H9 (cell line): ENCODE results near the gene TBX5. TPM values are rescaled to one million over a fixed set of nuclear protein-coding genes. Genes with fewer than 3 reads are reported as not detected.

Source experiments
- DNase-seq: peaks from one replicate; pipeline ENCODE4 v3.0.0-alpha.2; 2017
- H2AFZ ChIP-seq: one replicate; pipeline ENCODE4 v1.6.1; 2013; ENCODE audit warnings: mild to moderate bottlenecking, low read length, control low read depth, moderate library complexity
- H2AK5ac ChIP-seq: 2 replicates; pipeline ENCODE4 v1.6.1; 2013; ENCODE audit warnings: low read length, control low read depth, mixed read lengths; ENCODE audit not compliant: insufficient read length
- H2BK120ac ChIP-seq: one replicate; pipeline ENCODE4 v1.6.1; 2013; ENCODE audit warnings: low read depth, mild to moderate bottlenecking, low read length, control low read depth, inconsistent platforms; ENCODE audit not compliant: poor library complexity, severe bottlenecking
- H2BK12ac ChIP-seq: 2 replicates; pipeline ENCODE4 v1.6.1; 2013; ENCODE audit warnings: low read length, control low read depth, mixed read lengths, low read depth; ENCODE audit not compliant: insufficient read length
- H2BK15ac ChIP-seq: 2 replicates; pipeline ENCODE4 v1.6.1; 2013; ENCODE audit warnings: low read depth, low read length, control low read depth
- H2BK20ac ChIP-seq: one replicate; pipeline ENCODE4 v1.6.1; 2013; ENCODE audit warnings: low read depth, mild to moderate bottlenecking, low read length, control low read depth, inconsistent platforms; ENCODE audit not compliant: poor library complexity, severe bottlenecking
- H2BK5ac ChIP-seq: 2 replicates; pipeline ENCODE4 v1.6.1; 2013; ENCODE audit warnings: low read length, control low read depth, mixed read lengths; ENCODE audit not compliant: insufficient read length
- H3K14ac ChIP-seq: 2 replicates; pipeline ENCODE4 v1.6.1; 2013; ENCODE audit warnings: low read length, control low read depth; ENCODE audit not compliant: insufficient read depth
- H3K18ac ChIP-seq: 2 replicates; pipeline ENCODE4 v1.6.1; 2013; ENCODE audit warnings: low read depth, mild to moderate bottlenecking, mixed read lengths, low read length, control low read depth; ENCODE audit not compliant: insufficient read length
- H3K23ac ChIP-seq: 2 replicates; pipeline ENCODE4 v1.6.1; 2013; ENCODE audit warnings: low read length, control low read depth, mixed read lengths, low read depth; ENCODE audit not compliant: insufficient read length
- H3K23me2 ChIP-seq: 2 replicates; pipeline ENCODE4 v1.6.1; 2013; ENCODE audit warnings: low read depth, mild to moderate bottlenecking, mixed read lengths, low read length, control low read depth; ENCODE audit not compliant: insufficient read length, poor library complexity, severe bottlenecking
- H3K27ac ChIP-seq: 2 replicates; pipeline ENCODE4 v1.5.1; 2013; ENCODE audit warnings: low read length, control low read depth, mixed read lengths, low read depth; ENCODE audit not compliant: insufficient read length
- H3K27me3 ChIP-seq: 2 replicates; pipeline ENCODE4 v1.6.1; 2013; ENCODE audit warnings: low read length, control low read depth, inconsistent platforms; ENCODE audit not compliant: insufficient read depth
- H3K4ac ChIP-seq: 2 replicates; pipeline ENCODE4 v1.6.1; 2013; ENCODE audit warnings: low read depth, mild to moderate bottlenecking, control low read depth, inconsistent platforms, low read length, moderate library complexity
- H3K4me1 ChIP-seq: 2 replicates; pipeline ENCODE4 v1.6.1; 2013; ENCODE audit warnings: low read length, control low read depth, inconsistent platforms; ENCODE audit not compliant: insufficient read depth
- H3K4me2 ChIP-seq: 2 replicates; pipeline ENCODE4 v1.6.1; 2013; ENCODE audit warnings: low read length, control low read depth, mixed read lengths; ENCODE audit not compliant: insufficient read length, insufficient read depth
- H3K56ac ChIP-seq: 2 replicates; pipeline ENCODE4 v1.6.1; 2013; ENCODE audit warnings: low read depth, mild to moderate bottlenecking, mixed read lengths, low read length, control low read depth; ENCODE audit not compliant: insufficient read length
- H3K79me1 ChIP-seq: 2 replicates; pipeline ENCODE4 v1.6.1; 2013; ENCODE audit warnings: low read depth, mild to moderate bottlenecking, moderate library complexity, low read length, control low read depth, inconsistent platforms; ENCODE audit not compliant: insufficient read depth, poor library complexity, severe bottlenecking
- H3K79me2 ChIP-seq: 2 replicates; pipeline ENCODE4 v1.6.1; 2013; ENCODE audit warnings: low read length, control low read depth, inconsistent platforms; ENCODE audit not compliant: insufficient read depth
- H3K9ac ChIP-seq: 2 replicates; pipeline ENCODE4 v1.6.1; 2013; ENCODE audit warnings: low read length, control low read depth, mixed read lengths; ENCODE audit not compliant: insufficient read length; ENCODE audit errors: extremely low read depth
- H3K9me3 ChIP-seq: one replicate; pipeline ENCODE4 v1.6.1; 2013; ENCODE audit warnings: low read depth, low read length, inconsistent platforms; ENCODE audit not compliant: control insufficient read depth
- H3T11ph ChIP-seq: one replicate; pipeline ENCODE4 v1.6.1; 2013; ENCODE audit warnings: mild to moderate bottlenecking, low read length, control low read depth, inconsistent platforms
- H4K20me1 ChIP-seq: one replicate; pipeline ENCODE4 v1.6.1; 2013; ENCODE audit not compliant: control insufficient read depth, insufficient read length, insufficient read depth
- H4K5ac ChIP-seq: 2 replicates; pipeline ENCODE4 v1.6.1; 2013; ENCODE audit warnings: low read depth, mild to moderate bottlenecking, mixed read lengths, low read length, control low read depth; ENCODE audit not compliant: insufficient read length
- H4K8ac ChIP-seq: replicated peaks from 2 replicates; pipeline ENCODE4 v1.6.1; 2013; ENCODE audit warnings: low read length, control low read depth, mixed read lengths, low read depth; ENCODE audit not compliant: insufficient read length
- H4K91ac ChIP-seq: 2 replicates; pipeline ENCODE4 v1.6.1; 2013; ENCODE audit warnings: low read depth, mild to moderate bottlenecking, moderate library complexity, mixed read lengths, low read length, control low read depth; ENCODE audit not compliant: insufficient read length
- H3K27ac Mint-ChIP-seq, 3 experiments: 2 replicates in 2 of 3; 3 replicates in 1 of 3; pipeline ENCODE4 v1.8.0; 2020 to 2021; ENCODE audit warnings: mixed read lengths in 3 of 3, mild to moderate bottlenecking in 1 of 3, moderate library complexity in 1 of 3
- H3K27me3 Mint-ChIP-seq: 2 replicates; pipeline ENCODE4 v1.8.0; 2021; ENCODE audit warnings: low read depth, mild to moderate bottlenecking, moderate library complexity, mixed read lengths
- H3K36me3 Mint-ChIP-seq, 3 experiments: 2 replicates in 2 of 3; 3 replicates in 1 of 3; pipeline ENCODE4 v1.8.0; 2020 to 2021; ENCODE audit warnings: low read depth in 3 of 3, mixed read lengths in 3 of 3; ENCODE audit not compliant: insufficient read depth in 1 of 3
- H3K4me1 Mint-ChIP-seq, 2 experiments: 2 replicates each; pipeline ENCODE4 v1.8.0; 2020; ENCODE audit warnings: mixed read lengths in 2 of 2
- H3K4me3 Mint-ChIP-seq, 2 experiments: 2 replicates in 1 of 2; 3 replicates in 1 of 2; pipeline ENCODE4 v1.8.0; 2020 to 2021; ENCODE audit warnings: mild to moderate bottlenecking in 2 of 2, mixed read lengths in 2 of 2, moderate library complexity in 1 of 2
- H3K9me3 Mint-ChIP-seq, 2 experiments: 2 replicates in 1 of 2; 3 replicates in 1 of 2; pipeline ENCODE4 v1.8.0; 2020; ENCODE audit warnings: mild to moderate bottlenecking in 2 of 2, mixed read lengths in 2 of 2, moderate library complexity in 1 of 2
- CTCF ChIP-seq: fragments of 200-600 bp; sonication (generic); conservative IDR thresholded peaks from 3 replicates; pipeline ENCODE4 v1.8.0; 2021; ENCODE audit warnings: antibody characterized with exemption, mild to moderate bottlenecking
- WGBS: extraction: QIAGEN DNeasy Blood & Tissue Kit; methylation state at CpG from one replicate; pipeline ENCODE4 v1.1.7; 2013; ENCODE audit warnings: missing lambda C conversion rate, low lambda C conversion rate, mixed read lengths; ENCODE audit not compliant: insufficient read length; ENCODE audit errors: extremely low coverage; 5-methylcytosine and 5-hydroxymethylcytosine counted together
- total RNA-seq: library from RNA; stranded (reverse); gene quantifications from 2 replicates; pipeline ENCODE4 v1.2.1, GENCODE V29; 2021

TBX5 gene
- total RNA-seq, 1 experiment from 2014 or later, result not detected

GRCh38 chr12:114408886-114409851 lies 3.2 kb upstream of the TBX5 start:
- Histone ChIP-seq H3K18ac (no peak overlapping the region), H4K20me1 (no peaks in the 10 kb centered on the region), H4K5ac (no peak overlapping the region), H3K4ac (no peak overlapping the region), H2BK5ac (no peak overlapping the region), H3K79me2 (no peaks in the 10 kb centered on the region), H2BK120ac (no peak overlapping the region), H3K23ac (no peak overlapping the region), H3K23me2 (no peaks in the 10 kb centered on the region), H2AFZ (no peak overlapping the region), H4K8ac (no peak overlapping the region), H4K91ac (no peak overlapping the region), H2BK12ac (no peak overlapping the region), H3K27me3 (peaks cover 100% of the 10 kb centered on the region), H2BK20ac (no peak overlapping the region), H3K4me2 (peak overlapping the region; percentile 54), H3K9ac (no peak overlapping the region), H3K9me3 (no peaks in the 10 kb centered on the region), H2AK5ac (no peak overlapping the region), H3K79me1 (no peaks in the 10 kb centered on the region), H3K27ac (no peak overlapping the region), H3K14ac (no peak overlapping the region; the same call in 1 of the 2 replicates), H3K56ac (no peak overlapping the region), H3T11ph (no peak overlapping the region), H2BK15ac (no peak overlapping the region), H3K4me1 (no peaks in the 10 kb centered on the region; the same call in 1 of the 2 replicates)
- peaks cover 100% of the 10 kb centered on the region for H3K27me3 Mint-ChIP-seq
- no CpG with 5 or more reads among the region's 71 CpGs for WGBS
- H3K4me1 Mint-ChIP-seq, result peaks cover 28 to 46% of the 10 kb centered on the region in 2 experiments
- H3K27ac Mint-ChIP-seq, result 0 out of 7 replicates have a peak overlapping the region, but pooled peaks of 1 of the 3 experiments have one; percentile 67
- 0 out of 3 replicates have a peak, but pooled peaks have one; percentile 19 for TF ChIP-seq CTCF
- no peaks in the 10 kb centered on the region for H3K36me3 Mint-ChIP-seq
- peaks cover 0 to 11% of the 10 kb centered on the region in 2 experiments; a peak in 2 of 5 replicates for H3K9me3 Mint-ChIP-seq
- DNase-seq, result peak; percentile 71
- H3K4me3 Mint-ChIP-seq, result peak overlapping the region in 1 of 2 experiments; percentile 72; a peak in 4 of 5 replicates
